AG09309 (cell line): ENCODE results near the gene MIER1.

Experiments used
- DNase-seq: peaks from one replicate; pipeline ENCODE4 v3.0.0-alpha.2; 2010; ENCODE audit warnings: low read depth
- H3K4me3 ChIP-seq: 2 replicates; pipeline ENCODE4 v1.5.1; 2011; ENCODE audit warnings: mild to moderate bottlenecking, low read depth, low read length, moderate library complexity; ENCODE audit not compliant: control insufficient read depth
- CTCF ChIP-seq: IDR thresholded peaks from 2 replicates; pipeline ENCODE4 v1.5.1; 2011; ENCODE audit warnings: mild to moderate bottlenecking, low read depth, low read length, inconsistent platforms; ENCODE audit not compliant: insufficient read depth, control insufficient read depth; ENCODE audit errors: missing control alignments

The MIER1 gene

GRCh38 chr1:66933887-66934700, 9.3 kb downstream of the MIER1 start:
- no peak overlapping the region for H3K4me3 ChIP-seq
- DNase-seq = no peak
- TF ChIP-seq CTCF = no peak

GRCh38 chr1:66937529-66938234, 12.9 kb downstream of the MIER1 start:
- DNase-seq = no peak
- H3K4me3 ChIP-seq = no peak overlapping the region
- TF ChIP-seq CTCF = no peak

- DNase-seq = no peak
- no peak overlapping the region for H3K4me3 ChIP-seq
- no peak for TF ChIP-seq CTCF
Measured at GRCh38 chr1:66938613-66939012, 13.8 kb downstream of the MIER1 start.

GRCh38 chr1:66940981-66941380, 16.2 kb downstream of the MIER1 start:
- TF ChIP-seq CTCF = no peak

GRCh38 chr1:66943361-66943969, 18.7 kb downstream of the MIER1 start:
- no peak for TF ChIP-seq CTCF
- no peak overlapping the region for H3K4me3 ChIP-seq
- DNase-seq = no peak

More at GRCh38 chr1:66940981-66941380, 16.2 kb downstream of the MIER1 start:
- H3K4me3 ChIP-seq = no peak overlapping the region
- peak; percentile 17 for DNase-seq

- H3K4me3 ChIP-seq = no peak overlapping the region
- TF ChIP-seq CTCF = no peak
- no peak for DNase-seq
Measured at GRCh38 chr1:66944330-66945274, 19.8 kb downstream of the MIER1 start.
